ENCODE data around the gene ATAD3A. TPM values are rescaled to one million over a fixed set of nuclear protein-coding genes. Genes with fewer than 3 reads are reported as not detected.
"Not testable (repeated sequence)": the region's sequence is repeated elsewhere in the genome, so short reads cannot be mapped to it uniquely, and the experiment has no call there.

ATAD3A gene
- total and polyA plus RNA-seq, 9 of the 15 experiments (the other 6 are each of a cell fraction or from before 2014, with no cell fraction given) = 0.10 to 173 (median 36.7) TPM

DNA sequence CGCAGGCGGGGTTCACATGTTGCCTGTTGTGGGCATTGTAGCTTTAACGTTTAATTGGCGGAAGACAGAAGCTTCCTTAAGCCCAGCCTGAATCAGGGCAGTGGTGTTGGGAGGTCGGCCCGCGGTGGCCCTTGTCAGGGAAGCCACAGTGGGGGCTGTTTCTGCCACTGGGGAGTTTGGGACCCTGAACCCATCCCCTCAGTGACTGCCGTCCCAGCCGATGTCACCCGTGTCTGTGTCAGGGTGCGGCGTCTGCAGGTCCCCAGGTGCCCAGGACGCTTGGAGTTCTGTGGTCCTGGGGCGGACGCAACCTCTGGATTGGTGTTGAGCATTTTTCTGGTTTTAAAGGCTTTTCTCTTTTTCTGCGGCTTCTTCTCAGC is 31.5 kb upstream of the ATAD3A start:
- 94% methylated on average over 15 of the region's 16 CpGs for WGBS (ENCODE audit: insufficient coverage, low coverage, missing lambda C conversion rate)
- H3K9me3 ChIP-seq (replicated peaks; ENCODE audit: control insufficient read depth, insufficient read depth, low read depth, low read length); BruUV-seq (replicated peaks); FAIRE-seq; H3K27me3 ChIP-seq (ENCODE audit: control insufficient read depth in 2 of 2, insufficient read depth in 2 of 2, low read length in 2 of 2); CTCF ChIA-PET (ENCODE audit: low intra/inter-chr PET ratio); H3K4me2 ChIP-seq (ENCODE audit: insufficient read depth, low read length); intact Hi-C loops (cut with micrococcal nuclease); H4K20me1 ChIP-seq (replicated peaks; ENCODE audit: control insufficient read depth, insufficient read depth, low read length); H2AFZ ChIP-seq (ENCODE audit: low read depth, low read length); H3K9ac ChIP-seq (ENCODE audit: insufficient read depth in 1 of 2, low read depth in 2 of 2, low read length in 2 of 2); H3K27ac ChIP-seq (ENCODE audit: extremely low read depth, low read depth, low read length); POLR2A ChIA-PET; H3K9me1 ChIP-seq (ENCODE audit: control insufficient read depth, insufficient read depth, low read length); in situ Hi-C loops (cut with MboI); DNase-seq (ENCODE audit: extremely low read depth in 1 of 4, low spot score in 3 of 4); H3K4me3 ChIP-seq; ATAC-seq: not testable (repeated sequence)
- Histone ChIP-seq H3K79me2 (ENCODE audit: control insufficient read depth, insufficient read depth, low read length) (peaks cover 21% of the 10 kb centered on the region), H3K4me1 (replicated peaks in 1 of 2; ENCODE audit: control insufficient read depth in 2 of 2, insufficient read depth in 2 of 2, low read length in 2 of 2) (peaks cover 0 to 12% of the 10 kb centered on the region in 2 experiments; a peak in 1 of 5 replicates), H3K36me3 (ENCODE audit: control insufficient read depth, insufficient read depth, low read length) (peaks cover 74% of the 10 kb centered on the region)

DNA sequence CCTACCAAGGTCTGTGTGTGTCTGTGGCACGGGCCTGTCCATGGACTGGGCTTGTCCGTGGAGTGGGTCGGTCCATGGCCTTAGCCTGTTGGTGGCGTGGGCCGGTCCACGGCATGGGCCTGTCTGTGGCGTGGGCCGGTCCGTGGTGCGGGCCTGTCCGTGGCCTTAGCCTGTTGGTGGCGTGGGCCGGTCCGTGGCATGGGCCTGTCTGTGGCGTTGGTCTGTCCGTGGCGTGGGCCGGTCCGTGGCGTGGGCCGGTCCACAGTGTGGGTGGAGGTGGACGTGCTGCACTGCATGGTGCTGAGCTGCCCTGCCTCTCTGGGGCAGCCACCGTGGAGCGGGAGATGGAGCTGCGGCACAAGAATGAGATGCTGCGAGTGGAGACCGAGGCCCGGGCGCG is 30.2 kb upstream of the ATAD3A start:
- H3K4me3 ChIP-seq; BruUV-seq (replicated peaks); H3K9me3 ChIP-seq (replicated peaks; ENCODE audit: control insufficient read depth, insufficient read depth, low read depth, low read length); H3K9me1 ChIP-seq (ENCODE audit: control insufficient read depth, insufficient read depth, low read length); ATAC-seq; CTCF ChIA-PET (ENCODE audit: low intra/inter-chr PET ratio); H3K27me3 ChIP-seq (ENCODE audit: control insufficient read depth in 2 of 2, insufficient read depth in 2 of 2, low read length in 2 of 2); H3K4me2 ChIP-seq (ENCODE audit: insufficient read depth, low read length); DNase-seq (ENCODE audit: extremely low read depth in 1 of 4, low spot score in 3 of 4); in situ Hi-C loops (cut with MboI); H4K20me1 ChIP-seq (replicated peaks; ENCODE audit: control insufficient read depth, insufficient read depth, low read length); H3K9ac ChIP-seq (ENCODE audit: insufficient read depth in 1 of 2, low read depth in 2 of 2, low read length in 2 of 2); H2AFZ ChIP-seq (ENCODE audit: low read depth, low read length); intact Hi-C loops (cut with micrococcal nuclease); H3K27ac ChIP-seq (ENCODE audit: extremely low read depth, low read depth, low read length); FAIRE-seq: not testable (repeated sequence)
- POLR2A ChIA-PET = interaction anchor here (0.7 kb wide), 1 partner anchor 135 kb away, joined by 3 read pairs; no protein-coding TSS in a partner anchor
- peaks cover 0 to 11% of the 10 kb centered on the region in 2 experiments; a peak in 1 of 5 replicates for H3K4me1 ChIP-seq (replicated peaks in 1 of 2; ENCODE audit: control insufficient read depth in 2 of 2, insufficient read depth in 2 of 2, low read length in 2 of 2)
- WGBS (ENCODE audit: insufficient coverage, low coverage, missing lambda C conversion rate) = 100% methylated on average over 17 of the region's 30 CpGs
- H3K79me2 ChIP-seq (ENCODE audit: control insufficient read depth, insufficient read depth, low read length) = peaks cover 15% of the 10 kb centered on the region
- H3K36me3 ChIP-seq (ENCODE audit: control insufficient read depth, insufficient read depth, low read length) = peaks cover 75% of the 10 kb centered on the region
- TF ChIP-seq, protein P1, sequence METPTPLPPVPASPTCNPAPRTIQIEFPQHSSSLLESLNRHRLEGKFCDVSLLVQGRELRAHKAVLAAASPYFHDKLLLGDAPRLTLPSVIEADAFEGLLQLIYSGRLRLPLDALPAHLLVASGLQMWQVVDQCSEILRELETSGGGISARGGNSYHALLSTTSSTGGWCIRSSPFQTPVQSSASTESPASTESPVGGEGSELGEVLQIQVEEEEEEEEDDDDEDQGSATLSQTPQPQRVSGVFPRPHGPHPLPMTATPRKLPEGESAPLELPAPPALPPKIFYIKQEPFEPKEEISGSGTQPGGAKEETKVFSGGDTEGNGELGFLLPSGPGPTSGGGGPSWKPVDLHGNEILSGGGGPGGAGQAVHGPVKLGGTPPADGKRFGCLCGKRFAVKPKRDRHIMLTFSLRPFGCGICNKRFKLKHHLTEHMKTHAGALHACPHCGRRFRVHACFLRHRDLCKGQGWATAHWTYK (CRISPR knock-in tag; IDR thresholded peaks at IDR 0.05) = peak; percentile 63; the same call in 1 of the 2 replicates
- TF ChIP-seq POLR2G (IDR thresholded peaks at IDR 0.05; ENCODE audit: low read depth, low read length) = peak; percentile 15; the same call in 1 of the 2 replicates

All from K562 (cell line).